Renal cortical epithelial cell (primary cell): Measurements from ENCODE around the gene ABCC4. TPM values are rescaled to one million over a fixed set of nuclear protein-coding genes. Genes with fewer than 3 reads are reported as not detected.

ENCODE experiments used
- DNase-seq: peaks from one replicate; pipeline ENCODE4 v3.0.0-alpha.2; 2011; ENCODE audit warnings: low read depth
- total RNA-seq: library from RNA; depleted of rRNA; stranded (reverse); fragments of >200 nt; gene quantifications from 2 replicates; pipeline ENCODE4 v1.2.3, GENCODE V29; 2014

The ABCC4 gene, protein sequence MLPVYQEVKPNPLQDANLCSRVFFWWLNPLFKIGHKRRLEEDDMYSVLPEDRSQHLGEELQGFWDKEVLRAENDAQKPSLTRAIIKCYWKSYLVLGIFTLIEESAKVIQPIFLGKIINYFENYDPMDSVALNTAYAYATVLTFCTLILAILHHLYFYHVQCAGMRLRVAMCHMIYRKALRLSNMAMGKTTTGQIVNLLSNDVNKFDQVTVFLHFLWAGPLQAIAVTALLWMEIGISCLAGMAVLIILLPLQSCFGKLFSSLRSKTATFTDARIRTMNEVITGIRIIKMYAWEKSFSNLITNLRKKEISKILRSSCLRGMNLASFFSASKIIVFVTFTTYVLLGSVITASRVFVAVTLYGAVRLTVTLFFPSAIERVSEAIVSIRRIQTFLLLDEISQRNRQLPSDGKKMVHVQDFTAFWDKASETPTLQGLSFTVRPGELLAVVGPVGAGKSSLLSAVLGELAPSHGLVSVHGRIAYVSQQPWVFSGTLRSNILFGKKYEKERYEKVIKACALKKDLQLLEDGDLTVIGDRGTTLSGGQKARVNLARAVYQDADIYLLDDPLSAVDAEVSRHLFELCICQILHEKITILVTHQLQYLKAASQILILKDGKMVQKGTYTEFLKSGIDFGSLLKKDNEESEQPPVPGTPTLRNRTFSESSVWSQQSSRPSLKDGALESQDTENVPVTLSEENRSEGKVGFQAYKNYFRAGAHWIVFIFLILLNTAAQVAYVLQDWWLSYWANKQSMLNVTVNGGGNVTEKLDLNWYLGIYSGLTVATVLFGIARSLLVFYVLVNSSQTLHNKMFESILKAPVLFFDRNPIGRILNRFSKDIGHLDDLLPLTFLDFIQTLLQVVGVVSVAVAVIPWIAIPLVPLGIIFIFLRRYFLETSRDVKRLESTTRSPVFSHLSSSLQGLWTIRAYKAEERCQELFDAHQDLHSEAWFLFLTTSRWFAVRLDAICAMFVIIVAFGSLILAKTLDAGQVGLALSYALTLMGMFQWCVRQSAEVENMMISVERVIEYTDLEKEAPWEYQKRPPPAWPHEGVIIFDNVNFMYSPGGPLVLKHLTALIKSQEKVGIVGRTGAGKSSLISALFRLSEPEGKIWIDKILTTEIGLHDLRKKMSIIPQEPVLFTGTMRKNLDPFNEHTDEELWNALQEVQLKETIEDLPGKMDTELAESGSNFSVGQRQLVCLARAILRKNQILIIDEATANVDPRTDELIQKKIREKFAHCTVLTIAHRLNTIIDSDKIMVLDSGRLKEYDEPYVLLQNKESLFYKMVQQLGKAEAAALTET (N-terminal part only)
- 77.4 and 145 TPM in 2 replicates for total RNA-seq

DNA sequence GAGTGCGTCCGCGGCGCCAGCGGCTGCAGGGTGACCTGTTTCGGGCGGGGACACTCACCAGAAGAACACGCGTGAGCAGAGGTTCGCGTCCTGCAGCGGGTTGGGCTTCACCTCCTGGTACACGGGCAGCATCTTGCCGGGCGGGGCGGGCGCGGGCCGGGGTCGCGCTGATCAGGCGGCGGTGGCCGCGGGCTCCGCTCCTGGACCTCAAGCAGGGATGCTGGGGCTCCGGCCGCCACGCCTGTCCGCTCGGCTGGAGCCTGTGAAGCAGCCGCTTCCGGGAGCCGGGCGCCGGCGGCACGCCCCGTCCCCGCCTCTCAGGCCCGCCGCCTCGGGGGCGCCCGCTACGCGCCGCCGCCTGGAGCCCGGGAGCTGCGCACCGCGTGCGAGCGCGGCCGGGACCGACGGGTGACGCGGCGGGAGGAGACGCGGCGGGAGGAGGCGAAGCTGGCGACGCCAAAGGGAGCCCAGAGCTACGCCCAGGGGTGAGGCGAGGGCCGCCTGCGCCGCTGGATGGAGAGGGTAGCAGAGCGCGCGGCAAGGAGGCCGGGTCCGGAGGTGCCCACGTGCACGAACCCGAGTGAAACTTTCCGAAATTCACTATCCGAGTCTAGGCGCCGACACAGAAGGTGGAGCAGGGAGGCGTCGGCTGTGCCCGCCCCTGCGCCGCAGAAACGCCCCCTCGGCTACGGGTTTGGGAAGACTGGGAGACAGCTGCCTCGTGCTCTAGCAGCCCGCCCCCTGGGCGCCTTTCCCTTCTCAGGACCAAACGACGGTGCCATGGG is at the start of gene ABCC4:
TSS of gene ABCC4 (minus strand) at position 269 of the 785 bp plus-strand sequence. CDS start at position 132, 137 bp downstream.
- DNase-seq = no peak

DNA sequence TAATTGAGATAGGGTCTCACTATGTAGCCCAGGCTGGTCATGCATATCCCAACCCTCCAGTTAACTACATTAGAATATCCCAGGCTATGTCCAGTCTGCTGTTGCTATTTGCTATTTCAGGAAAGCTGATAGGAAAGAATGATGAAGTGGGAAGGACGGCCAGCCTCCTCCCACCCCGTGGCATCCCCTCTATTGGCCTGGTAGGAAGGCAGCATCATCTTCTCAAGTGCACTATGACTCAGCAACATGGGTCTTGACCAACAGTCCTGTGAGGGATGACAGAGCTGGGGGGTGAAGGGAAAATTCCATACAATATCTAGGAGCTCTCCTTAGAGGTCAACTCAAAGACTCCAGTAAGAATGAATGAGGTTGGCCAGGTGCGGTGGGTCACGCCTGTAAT is 48.0 kb upstream of the ABCC4 start:
- peak; percentile 19 for DNase-seq

DNA sequence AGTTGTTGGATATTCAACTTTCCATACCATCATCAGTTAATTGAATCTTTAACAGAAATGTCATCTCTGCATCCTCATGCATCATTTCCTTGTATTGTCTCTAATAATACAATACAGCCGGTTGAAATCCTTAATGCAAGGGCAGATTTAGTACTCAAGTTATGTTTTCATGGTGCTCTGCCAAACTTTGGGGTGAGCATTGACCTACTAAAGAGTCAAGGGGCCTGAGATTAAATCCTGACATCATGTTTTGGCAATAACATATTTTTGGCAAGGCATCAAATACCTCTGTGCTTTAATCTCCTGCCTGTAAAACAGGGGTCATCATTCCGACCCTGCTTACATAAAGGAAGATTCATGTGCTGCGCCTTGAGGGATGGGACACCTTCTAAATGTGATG is 42.7 kb upstream of the ABCC4 start:
- no peak for DNase-seq

DNA sequence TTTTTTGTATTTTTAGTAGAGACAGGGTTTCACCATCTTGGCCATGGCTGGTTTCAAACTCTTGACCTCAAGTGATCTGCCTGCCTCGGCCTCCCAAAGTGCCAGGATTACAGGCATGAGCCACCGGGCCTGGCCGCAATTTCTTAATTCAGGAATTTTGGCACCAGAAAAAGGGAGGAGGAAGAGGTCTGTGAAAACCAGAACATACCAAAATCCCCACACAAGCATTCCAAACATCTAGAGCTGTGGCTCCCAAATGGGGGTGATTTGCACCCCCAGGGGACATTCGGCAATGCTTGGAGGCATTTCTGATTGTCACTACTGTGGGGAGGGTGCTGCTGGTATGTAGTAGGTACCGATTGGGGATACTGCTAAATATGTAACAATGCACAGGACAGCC is 40.2 kb upstream of the ABCC4 start:
- DNase-seq = no peak

DNA sequence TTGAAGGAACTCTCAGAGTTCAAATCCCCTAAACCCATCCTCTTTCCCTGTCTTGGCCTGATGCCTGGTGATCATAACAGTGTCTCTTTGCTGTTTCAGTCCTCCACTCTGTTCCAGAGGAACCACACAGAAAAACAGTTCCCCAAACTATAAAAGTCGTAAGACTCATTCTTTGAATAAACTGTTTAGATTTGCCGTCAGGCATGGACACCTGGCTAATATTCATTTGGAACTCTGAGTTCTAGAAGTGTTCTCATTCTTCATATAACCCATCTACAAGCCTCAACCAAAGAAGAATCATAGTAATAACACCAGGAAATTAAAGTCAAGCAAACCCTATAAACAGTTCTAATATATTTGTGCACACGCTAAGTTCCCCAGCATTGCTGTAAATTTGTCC is 37.7 kb upstream of the ABCC4 start:
- no peak for DNase-seq

DNA sequence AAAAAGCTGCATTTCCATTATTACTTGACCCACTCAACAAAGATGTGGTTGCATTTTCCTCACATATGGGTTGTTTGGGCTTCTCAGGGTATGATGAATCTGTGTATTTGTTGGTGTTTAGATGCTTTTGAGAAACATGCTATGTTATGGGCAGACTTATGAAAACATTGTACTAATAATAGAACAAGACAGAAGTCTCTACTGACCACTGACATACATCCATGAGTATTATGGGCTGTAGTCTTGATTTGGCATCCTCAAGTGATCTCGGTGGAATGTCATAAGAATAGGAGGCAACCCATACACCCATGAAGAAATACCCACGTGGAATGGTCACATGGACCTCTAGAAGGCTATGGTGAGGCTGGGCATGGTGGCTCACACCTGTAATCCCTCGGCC is 36.3 kb upstream of the ABCC4 start:
- DNase-seq = no peak

DNA sequence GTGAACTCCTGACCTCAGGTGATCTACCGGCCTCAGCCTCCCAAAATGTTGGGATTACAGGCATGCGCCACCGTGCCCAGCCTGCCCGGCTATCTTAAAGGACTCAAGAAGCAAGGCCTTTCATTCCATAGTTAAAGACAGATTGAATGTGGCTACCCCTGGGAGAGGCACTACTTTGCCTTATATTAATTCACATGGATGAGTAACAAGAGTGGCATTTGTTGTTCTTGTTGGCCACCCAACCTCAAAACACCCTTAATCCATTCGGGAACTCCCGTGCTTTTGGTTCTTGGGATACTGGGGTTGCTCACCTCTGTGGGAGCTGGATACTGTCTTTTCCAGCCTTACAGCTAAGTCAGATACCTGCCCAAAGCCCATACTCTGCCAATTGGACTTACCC is 34.4 kb upstream of the ABCC4 start:
- peak; percentile 87 for DNase-seq

DNA sequence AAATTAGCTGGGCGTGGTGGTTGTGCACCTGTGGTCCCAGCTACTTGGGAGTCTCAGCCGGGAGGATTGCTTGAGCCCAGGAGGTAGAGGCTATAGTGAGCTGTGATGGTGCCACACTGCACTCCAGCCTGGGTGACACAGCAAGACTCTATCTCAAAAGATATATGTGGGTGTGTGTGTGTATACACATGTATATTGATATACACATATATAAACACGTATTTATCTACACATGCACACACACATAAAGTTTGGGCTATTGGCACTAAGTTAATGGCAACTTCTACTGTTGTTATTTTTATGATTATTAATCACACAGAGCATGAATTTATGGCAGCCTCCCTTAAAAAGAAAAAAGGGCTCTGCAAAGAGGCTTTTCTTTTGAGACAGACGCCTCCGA is 27.1 kb upstream of the ABCC4 start:
- no peak for DNase-seq

DNA sequence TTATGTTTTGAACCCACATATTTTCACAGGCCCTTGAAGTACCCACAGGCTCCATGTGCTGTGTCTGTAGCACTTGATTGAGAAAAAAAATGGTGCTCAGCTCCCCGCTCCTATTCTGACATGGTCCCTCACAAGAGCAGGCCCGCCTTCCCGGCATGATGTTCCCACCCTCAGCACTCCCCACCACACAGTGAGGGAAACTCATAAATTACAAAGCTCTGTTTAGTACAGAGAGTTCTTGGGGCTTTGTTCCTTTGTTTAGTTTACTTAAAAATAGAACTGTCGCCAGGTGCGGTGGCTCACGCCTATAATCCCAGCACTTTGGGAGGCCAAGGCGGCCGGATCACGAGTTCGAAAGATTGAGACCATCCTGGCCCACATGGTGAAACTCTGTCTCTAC is 25.9 kb upstream of the ABCC4 start:
- DNase-seq = no peak

DNA sequence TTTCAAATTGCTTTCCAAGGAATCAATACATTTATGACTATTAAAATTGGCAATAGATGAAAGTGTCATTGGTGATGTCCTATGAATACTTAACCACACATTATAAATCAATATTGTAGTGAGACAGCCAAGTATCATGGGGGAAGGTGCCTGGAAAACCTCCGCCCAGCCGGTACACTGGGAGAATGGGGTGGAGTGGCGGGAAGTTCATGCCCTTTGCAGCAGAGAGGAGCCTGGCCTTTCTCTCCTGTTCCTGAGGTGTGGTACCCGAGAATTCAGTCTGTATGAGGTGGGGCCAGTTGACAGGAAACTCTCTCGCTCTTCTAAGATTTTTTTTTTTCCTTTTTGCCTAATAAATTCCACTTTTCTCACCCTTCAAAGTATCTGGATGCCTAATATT is 25.4 kb upstream of the ABCC4 start:
- no peak for DNase-seq

DNA sequence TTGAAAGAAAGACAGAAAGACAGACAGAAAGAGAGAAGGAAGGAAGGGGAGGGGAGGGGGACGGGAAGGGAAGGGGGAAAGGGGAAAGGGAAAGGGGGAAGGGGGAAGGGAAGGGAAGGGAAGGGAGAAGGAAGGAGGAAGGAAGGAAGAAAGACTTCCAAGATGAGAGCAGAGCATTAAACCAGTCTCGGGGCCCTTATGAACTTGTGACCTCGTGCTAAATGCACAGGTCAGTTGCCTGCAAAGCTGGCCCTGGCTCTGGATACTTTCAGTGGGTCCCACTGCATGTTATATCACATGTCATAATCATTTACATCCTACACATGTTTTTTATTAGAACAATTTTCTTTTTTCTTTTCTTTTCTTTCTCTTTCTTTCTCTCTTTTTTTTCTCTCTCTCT is 24.2 kb upstream of the ABCC4 start:
- DNase-seq = no peak

DNA sequence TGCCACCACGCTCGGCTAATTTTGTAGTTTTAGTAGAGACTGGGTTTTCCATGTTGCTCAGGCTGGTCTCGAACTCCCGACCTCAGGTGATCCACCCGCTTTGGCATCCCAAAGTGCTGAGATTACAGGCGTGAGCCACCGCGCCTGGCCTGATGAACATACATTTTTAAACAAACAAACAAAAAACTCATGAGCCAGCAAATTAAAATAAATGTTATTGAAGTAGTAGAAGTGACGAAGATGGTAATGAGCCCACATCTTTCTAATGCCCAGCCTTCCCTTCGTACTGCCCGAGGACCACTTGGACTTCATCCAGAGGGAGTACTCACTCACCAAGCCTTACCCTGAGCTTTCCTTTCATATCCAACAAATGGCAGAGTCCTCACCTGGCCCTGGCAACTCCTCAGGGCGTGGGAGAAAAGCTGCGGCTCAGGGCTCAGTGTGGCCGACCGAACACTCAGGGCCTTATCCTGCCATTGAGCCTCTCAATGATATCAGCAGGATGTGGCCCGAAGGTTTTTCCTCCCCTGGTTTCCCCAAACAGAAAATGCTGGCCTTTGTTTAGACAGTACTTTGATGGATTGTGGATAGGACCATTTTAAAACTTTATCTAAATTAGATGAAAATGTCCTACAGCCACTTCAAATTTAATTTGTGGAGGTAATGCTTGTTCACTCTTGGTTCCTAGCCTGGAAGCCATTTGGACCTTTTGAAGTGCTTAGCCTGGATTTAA is 22.8 kb upstream of the ABCC4 start:
- DNase-seq = no peak

DNA sequence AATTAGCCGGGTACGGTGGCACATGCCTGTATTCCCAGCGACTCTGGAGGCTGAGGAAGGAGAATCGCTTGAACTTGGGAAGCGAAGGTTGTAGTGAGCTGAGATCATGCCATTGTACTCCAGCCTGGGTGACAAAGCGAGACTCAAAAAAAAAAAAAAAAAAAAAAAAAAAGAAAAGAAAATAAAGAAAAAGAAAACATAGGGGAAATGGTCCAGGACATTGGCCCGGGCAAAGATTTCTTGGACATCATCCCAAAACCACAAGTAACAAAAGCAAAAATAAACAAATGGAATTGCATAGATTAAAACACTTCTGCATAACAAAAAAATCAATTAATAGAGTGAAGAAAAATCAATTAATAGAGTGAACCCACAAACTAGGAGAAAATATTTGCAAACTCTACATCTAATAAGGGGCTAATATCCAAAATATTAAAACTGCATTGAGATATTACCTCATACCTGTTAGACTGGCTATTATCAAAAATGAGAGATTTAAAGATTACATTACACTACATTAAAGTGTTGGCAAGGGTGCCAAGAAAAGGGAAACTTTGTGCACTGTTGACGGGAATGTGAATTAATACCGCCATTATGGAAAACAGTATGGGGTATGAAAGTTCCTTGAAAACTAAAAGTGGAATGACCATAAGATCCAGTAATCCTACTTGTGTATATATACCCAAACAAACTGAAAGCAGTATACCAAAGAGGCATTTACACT is 18.5 kb upstream of the ABCC4 start:
- DNase-seq = peak; percentile 32

DNA sequence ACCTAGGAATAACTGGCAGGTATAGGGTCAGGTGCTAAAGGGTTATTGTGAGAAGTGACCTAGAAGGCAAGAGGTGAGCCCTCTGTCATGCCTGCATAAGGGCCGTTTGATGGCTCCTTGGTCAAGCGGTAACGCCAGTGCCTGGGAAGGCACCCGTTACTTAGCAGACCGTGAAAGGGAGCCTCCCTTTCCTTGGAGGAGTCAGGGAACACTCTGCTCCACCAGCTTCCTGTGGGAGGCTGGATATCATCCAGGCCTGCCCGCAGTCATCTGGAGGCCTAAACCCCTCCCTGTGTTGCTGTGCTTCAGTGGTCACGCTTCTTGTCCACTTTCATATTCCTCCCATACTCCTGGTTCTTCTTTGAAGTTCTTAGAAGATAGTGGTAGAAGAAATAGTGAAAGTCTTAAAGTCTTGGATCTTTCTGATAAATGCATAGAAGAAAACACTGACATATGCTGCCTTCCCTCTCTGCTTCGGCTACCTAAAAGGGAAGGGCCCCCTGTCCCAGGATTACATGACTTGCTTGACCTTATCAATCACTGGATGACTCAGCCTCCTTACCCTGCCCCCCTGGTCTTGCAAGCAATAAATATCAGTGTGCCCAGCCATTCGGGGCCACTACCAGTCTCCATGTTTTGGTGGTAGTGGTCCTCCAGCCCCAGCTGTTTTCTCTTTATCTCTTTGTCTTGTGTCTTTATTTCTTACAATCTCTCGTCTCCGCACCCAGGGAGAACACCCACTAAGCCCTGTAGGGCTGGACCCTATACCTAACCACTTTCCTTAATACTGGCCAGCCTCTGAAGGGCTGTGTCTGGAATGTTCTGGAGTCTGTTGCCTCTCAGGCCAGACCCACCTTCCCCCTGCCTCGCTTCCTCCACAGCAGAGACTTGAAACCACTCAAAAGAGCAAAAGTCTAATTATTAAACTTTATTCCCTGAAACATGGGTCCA is 16.1 kb upstream of the ABCC4 start:
- peak; percentile 86 for DNase-seq

DNA sequence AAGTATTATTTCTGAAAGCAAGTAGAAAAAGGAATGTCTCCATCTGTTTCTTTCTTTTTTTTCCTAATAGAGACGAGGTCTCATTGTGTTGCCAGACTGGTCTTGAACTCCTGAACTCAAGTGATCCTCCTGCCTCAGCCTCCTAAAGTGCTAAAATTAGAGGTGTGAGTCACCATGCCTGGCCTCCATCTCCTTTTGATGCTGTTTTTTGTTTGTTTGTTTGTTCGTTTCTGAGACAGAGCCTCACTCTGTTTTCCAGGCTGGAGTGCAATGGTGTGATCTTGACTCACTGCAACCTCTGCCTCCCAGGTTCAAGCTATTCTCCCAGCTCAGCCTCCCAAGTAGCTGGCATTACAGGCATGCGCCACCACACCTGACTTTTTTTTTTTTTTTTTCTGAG is 14.5 kb upstream of the ABCC4 start:
- no peak for DNase-seq

DNA sequence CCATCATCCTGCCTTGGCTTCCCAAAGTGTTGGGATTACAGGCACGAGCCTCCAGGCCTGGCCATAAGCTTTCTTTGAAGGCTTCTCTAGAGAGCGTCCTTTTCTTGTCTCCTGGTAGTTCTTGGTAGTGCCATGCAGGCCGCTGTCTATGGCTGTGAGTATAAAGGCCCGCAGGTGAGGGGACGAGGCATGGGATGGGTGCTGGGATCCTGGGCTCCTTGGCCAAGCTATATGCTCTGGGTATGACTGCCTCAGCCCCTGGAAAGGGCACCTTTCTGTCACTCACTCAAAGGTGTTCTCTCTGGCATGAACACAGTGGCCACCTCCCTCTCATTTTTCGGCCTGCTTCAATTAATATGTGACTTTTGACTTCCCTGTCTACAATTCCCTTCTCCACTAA is 6.3 kb upstream of the ABCC4 start:
- DNase-seq = no peak

DNA sequence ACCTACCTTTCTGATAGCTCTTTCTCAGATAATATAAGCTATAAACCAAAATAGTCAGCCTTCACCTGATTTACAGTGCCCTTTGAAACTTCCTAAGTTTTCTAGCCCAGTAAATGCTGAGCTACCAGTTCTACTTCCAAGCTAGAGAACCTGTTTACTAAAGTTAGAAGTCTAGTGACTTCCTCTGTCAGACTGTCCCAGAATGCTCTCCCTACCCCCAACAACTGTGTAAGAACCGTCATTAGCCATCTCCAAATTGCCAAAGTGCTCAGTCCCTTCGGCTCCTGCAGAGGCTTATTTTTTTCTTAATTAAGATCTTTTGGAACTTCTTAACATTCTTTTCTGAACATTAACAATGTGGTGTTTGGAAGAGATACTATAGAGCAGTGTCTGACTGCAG is 3.2 kb upstream of the ABCC4 start:
- no peak for DNase-seq

DNA sequence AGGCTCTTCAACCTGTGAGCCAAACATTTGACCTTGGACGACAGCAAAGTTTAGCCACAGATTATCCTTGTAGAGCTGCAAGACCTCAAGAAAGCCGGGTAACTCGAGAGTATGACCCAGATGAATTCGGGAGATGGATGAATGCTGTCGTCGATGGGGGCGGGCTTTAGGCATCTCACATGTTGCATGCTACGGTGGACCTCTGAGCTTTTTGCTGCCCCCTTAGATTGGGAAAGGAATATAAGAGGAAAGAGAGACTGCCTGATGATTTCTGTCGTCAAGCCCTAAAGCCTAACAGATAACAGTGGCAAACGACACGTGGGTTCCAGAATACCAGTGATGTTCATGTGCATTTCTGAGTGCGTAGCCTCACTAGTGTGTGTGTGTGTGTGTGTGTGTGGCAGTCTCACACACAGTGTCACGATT is 730 bp upstream of the ABCC4 start:
- DNase-seq = no peak
